Measurements from ENCODE around the gene SLC12A1.

GRCh38 chr15:48225771-48226170, 19.7 kb downstream of the SLC12A1 start:
- TF ChIP-seq CTCF (IDR thresholded peaks at IDR 0.05) (no peak), POLR2A (IDR thresholded peaks at IDR 0.05) (no peak)

Measured in heart left ventricle (tissue), 13 donors.